Liver (tissue), 2 donors: ENCODE data around the gene EBF4.

Experiments
- CTCF ChIP-seq: fragments of 150-350 bp; IDR thresholded peaks from 2 replicates; pipeline ENCODE4 v1.5.1; 2017; ENCODE audit warnings: improper control_type of control experiment, low read depth, low read length; ENCODE audit not compliant: missing input control
- FOXA2 ChIP-seq: IDR thresholded peaks from 2 replicates; pipeline ENCODE4 v1.6.1; 2016; ENCODE audit warnings: antibody characterized with exemption
- REST ChIP-seq: IDR thresholded peaks from 2 replicates; pipeline ENCODE4 v1.6.1; 2016; ENCODE audit warnings: antibody characterized with exemption, mild to moderate bottlenecking
- TF ChIP-seq, protein P1 (sequence below): IDR thresholded peaks from 2 replicates; pipeline ENCODE4 v1.6.1; 2016; ENCODE audit warnings: antibody characterized with exemption
- donor health status: healthy.

DNA sequence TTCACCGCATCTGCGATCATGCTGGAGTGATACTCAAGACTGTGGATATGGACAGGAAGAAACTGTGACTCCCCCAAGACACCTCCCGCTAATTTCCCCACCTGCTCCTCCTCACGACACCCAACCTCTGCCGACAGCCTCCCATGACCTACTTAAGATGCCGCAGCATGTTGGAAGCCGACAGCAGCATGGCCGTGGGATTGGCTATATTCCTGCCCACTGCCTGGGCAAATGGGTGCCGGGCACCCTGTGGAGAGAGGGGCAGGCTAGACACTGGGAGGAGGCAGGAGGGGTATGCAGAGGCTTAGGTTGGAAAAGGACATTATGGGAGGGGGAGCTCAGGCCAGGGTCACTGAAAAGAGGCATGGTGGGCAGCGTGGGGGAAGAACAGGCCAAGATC, 33.0 kb upstream of the EBF4 start:
- TF ChIP-seq FOXA2 (no peak), REST (no peak), CTCF (no peak)
- TF ChIP-seq, protein P1, sequence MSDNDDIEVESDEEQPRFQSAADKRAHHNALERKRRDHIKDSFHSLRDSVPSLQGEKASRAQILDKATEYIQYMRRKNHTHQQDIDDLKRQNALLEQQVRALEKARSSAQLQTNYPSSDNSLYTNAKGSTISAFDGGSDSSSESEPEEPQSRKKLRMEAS: no peak
